ENCODE data around the gene KCNS3. TPM values are rescaled to one million over a fixed set of nuclear protein-coding genes. Genes with fewer than 3 reads are reported as not detected.

Gene KCNS3
- total RNA-seq, 1 donor: not detected

- H3K4me1 ChIP-seq (ENCODE audit: insufficient read depth, low read length): no peaks in the 10 kb centered on the region
- H3K27me3 ChIP-seq (ENCODE audit: insufficient read depth, low read length): no peaks in the 10 kb centered on the region
- H3K9me3 ChIP-seq (ENCODE audit: low read depth, low read length): no peaks in the 10 kb centered on the region
- H3K4me3 ChIP-seq (ENCODE audit: low read length): no peak overlapping the region
Measured at GRCh38 chr2:17976871-17977746, 98.6 kb downstream of the KCNS3 start.

- Histone ChIP-seq H3K27me3 (ENCODE audit: insufficient read depth, low read length) (no peaks in the 10 kb centered on the region), H3K4me1 (ENCODE audit: insufficient read depth, low read length) (no peaks in the 10 kb centered on the region), H3K4me3 (ENCODE audit: low read length) (no peak overlapping the region), H3K9me3 (ENCODE audit: low read depth, low read length) (no peaks in the 10 kb centered on the region)
Measured at GRCh38 chr2:17979707-17980106, 101.2 kb downstream of the KCNS3 start.

GRCh38 chr2:17981936-17982335 is 103.5 kb downstream of the KCNS3 start:
- no peak overlapping the region for H3K4me3 ChIP-seq (ENCODE audit: low read length)
- H3K9me3 ChIP-seq (ENCODE audit: low read depth, low read length): no peaks in the 10 kb centered on the region
- no peaks in the 10 kb centered on the region for H3K4me1 ChIP-seq (ENCODE audit: insufficient read depth, low read length)
- H3K27me3 ChIP-seq (ENCODE audit: insufficient read depth, low read length): no peaks in the 10 kb centered on the region

Other genes with a start within 250 kb of the KCNS3 start
- 9.2 TPM for gene SMC6, start 124.9 kb upstream of the KCNS3 start, total RNA-seq
- 10.7 TPM for gene GEN1, start 124.5 kb upstream of the KCNS3 start, total RNA-seq
- gene MSGN1, start 62.2 kb upstream of the KCNS3 start, total RNA-seq: not detected